DOHH2 (cell line): ENCODE data around the gene YDJC.
"Not testable (repeated sequence)": the region's sequence is repeated elsewhere in the genome, so short reads cannot be mapped to it uniquely, and the experiment has no call there.

ENCODE experiments used
- H3F3A ChIP-seq: fragments of 200-600 bp; sonication (generic), shearing (Covaris generic); 2 replicates; pipeline ENCODE4 v1.6.0; 2016; ENCODE audit warnings: antibody characterized with exemption, mild to moderate bottlenecking; ENCODE audit not compliant: control insufficient read depth, insufficient read depth
- H3K27ac ChIP-seq: fragments of 200-600 bp; sonication (generic); 2 replicates; pipeline ENCODE4 v1.5.1; 2014; ENCODE audit warnings: low read depth, mild to moderate bottlenecking, low read length, moderate library complexity
- H3K27me3 ChIP-seq: fragments of 200-600 bp; sonication (generic); 2 replicates; pipeline ENCODE4 v1.6.1; 2014; ENCODE audit warnings: mild to moderate bottlenecking, low read length, mixed read lengths; ENCODE audit not compliant: control insufficient read depth
- H3K36me3 ChIP-seq: fragments of 200-600 bp; sonication (generic); 2 replicates; pipeline ENCODE4 v1.6.1; 2014; ENCODE audit warnings: mild to moderate bottlenecking, low read length, moderate library complexity, mixed read lengths; ENCODE audit not compliant: control insufficient read depth
- H3K4me1 ChIP-seq: fragments of 200-600 bp; sonication (generic); 2 replicates; pipeline ENCODE4 v1.6.1; 2014; ENCODE audit warnings: mild to moderate bottlenecking, low read length, mixed read lengths; ENCODE audit not compliant: control insufficient read depth
- H3K4me2 ChIP-seq: fragments of 200-600 bp; sonication (generic); 2 replicates; pipeline ENCODE4 v1.6.0; 2014; ENCODE audit warnings: mild to moderate bottlenecking, low read length, moderate library complexity
- H3K4me3 ChIP-seq: fragments of 200-600 bp; sonication (generic); 2 replicates; pipeline ENCODE4 v1.5.1; 2014; ENCODE audit warnings: mild to moderate bottlenecking, low read length, mixed read lengths
- H3K79me2 ChIP-seq: fragments of 200-600 bp; sonication (generic); 2 replicates; pipeline ENCODE4 v1.6.1; 2014; ENCODE audit warnings: mild to moderate bottlenecking, low read length, mixed read lengths; ENCODE audit not compliant: control insufficient read depth
- H3K9me2 ChIP-seq: fragments of 200-600 bp; sonication (generic); replicated peaks from 2 replicates; pipeline ENCODE4 v1.6.1; 2014; ENCODE audit warnings: mild to moderate bottlenecking, low read length, mixed read lengths; ENCODE audit not compliant: control insufficient read depth
- H3K9me3 ChIP-seq: fragments of 200-600 bp; sonication (generic); 2 replicates; pipeline ENCODE4 v1.6.1; 2014; ENCODE audit warnings: antibody characterized with exemption, low read length, mixed read lengths; ENCODE audit not compliant: control insufficient read depth, insufficient read depth
- H4K20me1 ChIP-seq: fragments of 200-600 bp; sonication (generic); 2 replicates; pipeline ENCODE4 v1.6.0; 2014; ENCODE audit warnings: low read depth, mild to moderate bottlenecking, antibody characterized with exemption, low read length, moderate library complexity; ENCODE audit not compliant: control insufficient read depth, insufficient read depth
- CTCF ChIP-seq: fragments of 200-600 bp; sonication (generic); IDR thresholded peaks from one replicate; pipeline ENCODE4 v1.5.1; 2014; ENCODE audit warnings: antibody characterized with exemption, mild to moderate bottlenecking, low read depth, low read length; ENCODE audit not compliant: poor library complexity, severe bottlenecking
- EZH2phosphoT487 ChIP-seq: fragments of 200-600 bp; sonication (generic); IDR thresholded peaks from 2 replicates; pipeline ENCODE4 v1.6.1; 2017; ENCODE audit warnings: borderline replicate concordance, mild to moderate bottlenecking, antibody characterized with exemption, low read length, moderate library complexity, mixed read lengths

YDJC gene

GRCh38 chr22:21612858-21613257, 17.0 kb downstream of the YDJC start:
- peaks cover 9% of the 10 kb centered on the region for H3F3A ChIP-seq
- no peak overlapping the region for H3K4me3 ChIP-seq
- peaks cover 47% of the 10 kb centered on the region for H3K4me1 ChIP-seq
- H3K4me2 ChIP-seq, result no peak overlapping the region
- H3K36me3 ChIP-seq, result peaks cover 67% of the 10 kb centered on the region
- peaks cover 91% of the 10 kb centered on the region for H3K79me2 ChIP-seq
- H3K27me3 ChIP-seq, result no peaks in the 10 kb centered on the region
- no peak for TF ChIP-seq CTCF
- H3K9me2 ChIP-seq, result no peaks in the 10 kb centered on the region
- no peaks in the 10 kb centered on the region for H3K9me3 ChIP-seq
- H3K27ac ChIP-seq, result no peak overlapping the region
- H4K20me1 ChIP-seq, result peaks cover 9% of the 10 kb centered on the region; the same call in 1 of the 2 replicates

- Histone ChIP-seq H3K27ac (no peak overlapping the region), H3K79me2 (peaks cover 91% of the 10 kb centered on the region), H3K4me1 (peaks cover 36% of the 10 kb centered on the region), H3K36me3 (peaks cover 62% of the 10 kb centered on the region), H3K4me2 (no peak overlapping the region), H3K4me3 (no peak overlapping the region), H3K27me3 (no peaks in the 10 kb centered on the region), H3K9me3 (no peaks in the 10 kb centered on the region), H3K9me2 (no peaks in the 10 kb centered on the region), H4K20me1 (peaks cover 19% of the 10 kb centered on the region; the same call in 1 of the 2 replicates), H3F3A (peaks cover 9% of the 10 kb centered on the region; the same call in 1 of the 2 replicates)
- TF ChIP-seq EZH2phosphoT487 (no peak), CTCF (no peak)
Observed at GRCh38 chr22:21611210-21611977, 18.4 kb downstream of the YDJC start.

GRCh38 chr22:21609556-21610157, 20.2 kb downstream of the YDJC start:
- H3K27ac ChIP-seq, H3K4me2 ChIP-seq, H3K27me3 ChIP-seq, H3K9me3 ChIP-seq, H3K9me2 ChIP-seq, H3F3A ChIP-seq, H3K4me3 ChIP-seq: not testable (repeated sequence)
- Histone ChIP-seq H3K36me3 (peaks cover 60% of the 10 kb centered on the region), H3K79me2 (peaks cover 94% of the 10 kb centered on the region), H4K20me1 (peaks cover 25% of the 10 kb centered on the region), H3K4me1 (peaks cover 19% of the 10 kb centered on the region)

GRCh38 chr22:21606775-21607174, 23.0 kb downstream of the YDJC start:
- TF ChIP-seq CTCF (no peak), EZH2phosphoT487 (no peak)
- Histone ChIP-seq H3K79me2 (peaks cover 96% of the 10 kb centered on the region), H3K36me3 (peaks cover 44% of the 10 kb centered on the region), H3K4me3 (no peak overlapping the region), H3K27me3 (no peaks in the 10 kb centered on the region), H3K27ac (no peak overlapping the region), H4K20me1 (peaks cover 28% of the 10 kb centered on the region), H3K9me3 (no peaks in the 10 kb centered on the region), H3F3A (peaks cover 3% of the 10 kb centered on the region; the same call in 1 of the 2 replicates), H3K4me1 (no peaks in the 10 kb centered on the region; the same call in 1 of the 2 replicates), H3K4me2 (no peak overlapping the region), H3K9me2 (no peaks in the 10 kb centered on the region)
